Thyroid gland (tissue), 4 donors: ENCODE measurements around the gene BRIP1. TPM values are rescaled to one million over a fixed set of nuclear protein-coding genes. Genes with fewer than 3 reads are reported as not detected.

Source experiments
- DNase-seq, 2 donors: peaks; one replicate each; pipeline ENCODE4 v3.0.0-alpha.2; 2019
- H3K27ac ChIP-seq, 3 donors: fragments of 200-600 bp; sonication (generic); 1 replicate in 2 of 3; 2 replicates in 1 of 3; pipeline ENCODE4 v1.5.1; 2016 to 2019; ENCODE audit warnings: mild to moderate bottlenecking in 1 of 3, moderate library complexity in 1 of 3
- H3K27me3 ChIP-seq: fragments of 200-600 bp; sonication (generic); one replicate; pipeline ENCODE4 v1.5.1; 2019
- H3K36me3 ChIP-seq, 2 donors: fragments of 200-600 bp; sonication (generic); one replicate each; pipeline ENCODE4 v1.5.1; 2016 to 2019
- H3K4me1 ChIP-seq, 2 donors: fragments of 200-600 bp; sonication (generic); one replicate each; pipeline ENCODE4 v1.5.1; 2017 to 2019
- H3K4me3 ChIP-seq, 3 donors: fragments of 200-600 bp; sonication (generic); replicated peaks in 1 of 3; 1 replicate in 2 of 3; 2 replicates in 1 of 3; pipeline ENCODE4 v1.5.1; 2016; ENCODE audit warnings: mild to moderate bottlenecking in 1 of 3
- H3K9me3 ChIP-seq: fragments of 200-600 bp; sonication (generic); one replicate; pipeline ENCODE4 v1.5.1; 2017
- POLR2A ChIP-seq, 2 donors: fragments of 450-650 bp; IDR thresholded peaks; one replicate each; pipeline ENCODE4 v1.6.1; 2017; ENCODE audit warnings: antibody characterized with exemption in 2 of 2, mild to moderate bottlenecking in 2 of 2, moderate library complexity in 1 of 2
- WGBS, 2 donors: methylation state at CpG; one replicate each; pipeline ENCODE4 v1.1.5; 2017; 5-methylcytosine and 5-hydroxymethylcytosine counted together
- intact Hi-C: fragments of 100-400 bp; cut with DNase I; formaldehyde crosslinking; loops from one replicate; pipeline ENCODE4 v1.15.1; 2023
- total RNA-seq, 4 donors: library from RNA; depleted of rRNA; stranded (reverse); fragments of >200 nt; gene quantifications; one replicate each; pipeline ENCODE4 v1.2.3, GENCODE V29; 2016
- TF ChIP-seq, protein P1 (sequence below), 6 experiments: fragments of 200-600 bp in 3 of 6; fragments of 450-650 bp in 3 of 6; sonication (generic) in 3 of 6; IDR thresholded peaks; one replicate each; pipeline ENCODE4 v1.5.1; 2016 to 2019; ENCODE audit warnings: antibody characterized with exemption in 6 of 6, mild to moderate bottlenecking in 2 of 6, inconsistent platforms in 1 of 6, moderate library complexity in 1 of 6

The BRIP1 gene
- total RNA-seq, 4 donors from 2014 or later: 0.40 TPM; not detected in 3

DNA sequence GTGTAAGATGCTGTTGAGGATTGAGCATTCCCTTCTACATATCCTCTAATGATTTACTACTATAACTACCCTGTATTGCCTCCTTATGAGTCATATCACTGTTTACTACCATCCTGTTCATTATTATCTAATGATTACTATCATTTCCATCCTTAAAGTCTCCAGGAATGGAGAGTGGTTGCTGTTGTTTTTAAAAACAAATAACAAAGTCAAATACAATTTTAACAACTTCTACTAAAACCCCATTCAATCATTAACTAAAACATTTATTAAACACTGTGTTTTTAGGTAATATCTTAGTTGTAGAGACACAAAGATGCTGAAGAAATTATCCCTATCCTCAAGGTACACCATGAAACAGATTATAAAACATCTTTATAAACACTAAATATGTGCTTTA lies 126.9 kb downstream of the BRIP1 start:
- Histone ChIP-seq H3K27ac (no peak overlapping the region), H3K9me3 (no peaks in the 10 kb centered on the region), H3K27me3 (no peaks in the 10 kb centered on the region), H3K36me3 (no peaks in the 10 kb centered on the region), H3K4me1 (no peaks in the 10 kb centered on the region), H3K4me3 (no peak overlapping the region)
- no peak for DNase-seq
- TF ChIP-seq, protein P1, sequence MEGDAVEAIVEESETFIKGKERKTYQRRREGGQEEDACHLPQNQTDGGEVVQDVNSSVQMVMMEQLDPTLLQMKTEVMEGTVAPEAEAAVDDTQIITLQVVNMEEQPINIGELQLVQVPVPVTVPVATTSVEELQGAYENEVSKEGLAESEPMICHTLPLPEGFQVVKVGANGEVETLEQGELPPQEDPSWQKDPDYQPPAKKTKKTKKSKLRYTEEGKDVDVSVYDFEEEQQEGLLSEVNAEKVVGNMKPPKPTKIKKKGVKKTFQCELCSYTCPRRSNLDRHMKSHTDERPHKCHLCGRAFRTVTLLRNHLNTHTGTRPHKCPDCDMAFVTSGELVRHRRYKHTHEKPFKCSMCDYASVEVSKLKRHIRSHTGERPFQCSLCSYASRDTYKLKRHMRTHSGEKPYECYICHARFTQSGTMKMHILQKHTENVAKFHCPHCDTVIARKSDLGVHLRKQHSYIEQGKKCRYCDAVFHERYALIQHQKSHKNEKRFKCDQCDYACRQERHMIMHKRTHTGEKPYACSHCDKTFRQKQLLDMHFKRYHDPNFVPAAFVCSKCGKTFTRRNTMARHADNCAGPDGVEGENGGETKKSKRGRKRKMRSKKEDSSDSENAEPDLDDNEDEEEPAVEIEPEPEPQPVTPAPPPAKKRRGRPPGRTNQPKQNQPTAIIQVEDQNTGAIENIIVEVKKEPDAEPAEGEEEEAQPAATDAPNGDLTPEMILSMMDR (IDR thresholded peaks at IDR 0.05): no peak
- no peak for TF ChIP-seq POLR2A (IDR thresholded peaks at IDR 0.05)
- intact Hi-C loops: no loop called here

DNA sequence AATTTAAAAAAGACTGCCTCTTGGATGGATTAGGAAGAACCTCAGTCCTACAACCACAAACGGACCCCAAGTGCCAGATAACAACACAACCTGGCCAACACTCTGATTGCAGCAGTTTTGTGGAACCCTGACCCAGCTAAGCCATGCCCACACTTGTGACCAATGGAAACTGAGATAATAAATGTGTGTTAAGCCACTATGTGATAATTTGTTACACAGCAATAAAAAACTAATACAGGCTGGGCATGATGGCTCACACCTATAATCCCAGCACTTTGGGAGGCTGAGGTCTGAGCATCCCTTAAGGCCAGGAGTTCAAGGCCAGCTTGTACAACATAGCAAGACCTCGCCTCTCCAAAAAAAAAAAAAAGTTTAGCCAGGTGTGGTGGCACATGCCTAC lies 127.5 kb downstream of the BRIP1 start:
- DNase-seq: no peak
- TF ChIP-seq, protein P1 (IDR thresholded peaks at IDR 0.05): no peak
- no peak for TF ChIP-seq POLR2A (IDR thresholded peaks at IDR 0.05)
- Histone ChIP-seq H3K27ac (no peak overlapping the region), H3K4me3 (no peak overlapping the region), H3K4me1 (no peaks in the 10 kb centered on the region), H3K9me3 (no peaks in the 10 kb centered on the region), H3K36me3 (no peaks in the 10 kb centered on the region), H3K27me3 (no peaks in the 10 kb centered on the region)
- 89 to 92% methylated on average over 2 of the region's 2 CpGs for WGBS, 2 donors
- intact Hi-C loops: no loop called here

DNA sequence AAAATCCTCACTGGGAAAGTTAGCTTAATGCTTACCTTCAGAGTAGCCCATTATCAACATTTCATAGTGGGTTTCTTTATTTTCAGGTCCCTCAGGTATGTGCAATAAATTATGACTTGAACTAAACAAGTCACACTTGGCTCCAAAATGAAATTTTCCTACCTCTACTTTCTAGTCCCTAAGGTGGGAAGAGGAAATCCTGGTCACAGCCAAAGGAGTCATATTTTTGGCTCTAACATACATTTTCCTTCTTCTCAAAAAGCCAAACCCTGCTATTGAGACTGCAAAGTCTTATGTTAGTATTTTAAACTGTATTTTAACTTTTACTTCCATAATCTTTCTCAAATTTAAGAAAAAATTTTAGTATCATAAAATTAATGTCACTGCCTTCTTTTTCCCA lies 128.9 kb downstream of the BRIP1 start:
- intact Hi-C loops: no loop called here
- no peaks in the 10 kb centered on the region for H3K9me3 ChIP-seq
- DNase-seq: no peak
- TF ChIP-seq POLR2A (IDR thresholded peaks at IDR 0.05): no peak
- TF ChIP-seq, protein P1 (IDR thresholded peaks at IDR 0.05): no peak
- no peak overlapping the region for H3K4me3 ChIP-seq
- no peaks in the 10 kb centered on the region for H3K27me3 ChIP-seq
- no peaks in the 10 kb centered on the region for H3K36me3 ChIP-seq
- H3K4me1 ChIP-seq: no peaks in the 10 kb centered on the region
- no peak overlapping the region for H3K27ac ChIP-seq

DNA sequence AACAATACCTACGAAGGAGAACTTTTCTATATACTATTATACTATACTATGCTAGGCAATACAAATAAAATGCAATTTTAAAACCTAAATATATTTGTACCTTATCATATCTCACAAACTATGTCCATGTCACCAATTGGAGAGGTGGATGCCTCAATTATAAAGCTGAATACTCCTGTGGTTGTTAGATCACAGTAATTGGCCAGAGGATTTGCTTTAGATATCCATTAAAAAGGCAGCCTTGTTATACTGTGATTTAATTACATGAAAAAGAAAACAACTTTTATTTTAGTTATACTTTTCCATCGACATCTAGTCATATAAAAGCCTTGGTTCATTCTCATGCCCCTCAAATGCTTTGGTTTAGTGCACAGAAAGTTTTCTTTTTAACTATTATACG lies 129.3 kb downstream of the BRIP1 start:
- DNase-seq: no peak
- intact Hi-C loops: no loop called here
- Histone ChIP-seq H3K27ac (no peak overlapping the region), H3K27me3 (no peaks in the 10 kb centered on the region), H3K4me3 (no peak overlapping the region), H3K4me1 (no peaks in the 10 kb centered on the region), H3K9me3 (no peaks in the 10 kb centered on the region), H3K36me3 (no peaks in the 10 kb centered on the region)
- 91% methylated on average over 3 of the region's 3 CpGs for WGBS, 2 donors
- TF ChIP-seq, protein P1 (IDR thresholded peaks at IDR 0.05): no peak
- TF ChIP-seq POLR2A (IDR thresholded peaks at IDR 0.05): no peak

DNA sequence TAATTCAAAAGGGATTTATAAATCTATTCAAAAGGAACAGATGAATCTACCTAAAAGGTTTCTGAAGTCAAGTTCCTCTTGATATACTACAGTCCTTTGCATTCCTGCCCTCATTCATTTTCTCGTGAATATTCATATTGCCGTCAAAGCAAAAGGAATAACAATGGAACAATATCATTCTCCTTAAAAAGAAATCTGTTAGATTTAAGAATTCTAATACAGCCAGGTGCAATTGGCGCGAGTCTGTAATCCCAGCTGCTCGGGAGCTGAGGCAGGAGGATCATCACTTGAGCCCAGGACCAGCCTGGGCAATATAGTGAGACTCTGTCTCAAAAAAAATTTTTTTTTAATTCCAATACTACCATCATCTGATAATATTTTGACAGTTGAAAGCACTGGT lies 130.3 kb downstream of the BRIP1 start:
- no peaks in the 10 kb centered on the region for H3K36me3 ChIP-seq
- WGBS, 2 donors: 98% methylated on average over 5 of the region's 5 CpGs
- intact Hi-C loops: no loop called here
- no peaks in the 10 kb centered on the region for H3K4me1 ChIP-seq
- DNase-seq: no peak
- H3K27ac ChIP-seq: no peak overlapping the region
- H3K9me3 ChIP-seq: no peaks in the 10 kb centered on the region
- H3K27me3 ChIP-seq: no peaks in the 10 kb centered on the region
- H3K4me3 ChIP-seq: no peak overlapping the region
- TF ChIP-seq, protein P1 (IDR thresholded peaks at IDR 0.05): no peak
- TF ChIP-seq POLR2A (IDR thresholded peaks at IDR 0.05): no peak
